ENCODE measurements around the gene FAM163B.
"Not testable (repeated sequence)": the region's sequence is repeated elsewhere in the genome, so short reads cannot be mapped to it uniquely, and the experiment has no call there.

The FAM163B gene

DNA sequence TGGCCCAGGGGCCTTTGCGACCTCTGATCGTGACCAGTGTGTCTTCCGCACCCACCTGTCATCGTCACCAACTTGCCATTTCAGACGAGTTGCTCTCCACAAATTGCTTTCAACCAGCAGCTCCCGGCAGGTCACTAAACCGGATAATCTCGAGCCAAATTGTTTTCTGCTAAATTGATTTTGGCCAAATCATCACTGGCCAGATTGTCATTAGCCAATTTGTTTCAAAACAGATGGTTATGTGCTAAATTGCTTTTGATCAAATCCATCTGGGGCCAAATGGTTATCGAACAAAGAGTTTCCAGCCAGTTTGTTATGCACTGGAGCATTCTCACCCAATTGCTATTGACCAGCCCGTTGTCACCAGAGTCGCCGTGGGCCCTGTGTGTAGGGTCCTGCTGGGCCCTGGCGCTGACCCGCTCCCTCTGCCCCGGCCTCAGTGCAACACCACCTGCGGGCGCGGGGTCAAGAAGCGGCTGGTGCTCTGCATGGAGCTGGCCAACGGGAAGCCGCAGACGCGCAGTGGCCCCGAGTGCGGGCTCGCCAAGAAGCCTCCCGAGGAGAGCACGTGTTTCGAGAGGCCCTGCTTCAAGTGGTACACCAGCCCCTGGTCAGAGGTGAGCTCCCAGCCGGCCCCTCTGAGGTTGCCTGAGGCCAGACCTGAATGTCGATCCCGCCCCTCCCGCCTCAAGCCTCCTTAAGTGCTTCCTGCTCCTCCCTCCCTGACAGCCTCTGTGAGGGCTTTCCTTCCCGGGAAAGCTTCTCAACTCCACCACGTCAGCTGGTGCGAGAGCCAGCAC, 39.1 kb downstream of the FAM163B start:
- DNase-seq: no peak

DNA sequence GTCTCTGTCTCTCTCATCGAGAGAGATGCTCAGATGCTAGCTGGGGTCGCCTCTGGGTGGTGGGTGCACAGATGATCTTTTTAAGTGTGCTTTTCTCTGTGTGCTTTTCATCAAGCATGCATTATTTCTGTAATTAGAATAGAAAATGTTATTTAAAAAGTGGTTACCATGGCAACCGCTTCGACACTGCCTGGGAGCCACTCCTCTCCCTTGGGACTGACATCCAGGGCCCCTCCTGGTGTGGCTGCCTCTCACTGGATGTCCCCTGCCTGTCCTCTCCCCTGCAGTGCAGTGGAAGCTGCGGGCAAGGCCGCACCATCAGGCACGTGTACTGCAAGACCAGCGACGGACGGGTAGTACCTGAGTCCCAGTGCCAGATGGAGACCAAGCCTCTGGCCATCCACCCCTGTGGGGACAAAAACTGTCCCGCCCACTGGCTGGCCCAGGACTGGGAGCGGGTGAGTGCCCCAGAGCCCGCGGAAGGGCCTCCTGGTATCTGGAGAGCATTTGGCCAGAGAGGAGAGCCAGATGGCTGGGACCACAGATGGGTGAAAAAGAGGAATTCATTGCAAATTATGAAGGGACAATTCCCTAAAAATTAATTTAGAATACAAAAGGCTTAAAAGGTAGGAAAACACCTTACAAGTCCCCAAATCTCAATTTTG, 39.9 kb downstream of the FAM163B start:
- peak in 7 of 56 donors; percentile 9 to 47 (median 23) for DNase-seq

DNA sequence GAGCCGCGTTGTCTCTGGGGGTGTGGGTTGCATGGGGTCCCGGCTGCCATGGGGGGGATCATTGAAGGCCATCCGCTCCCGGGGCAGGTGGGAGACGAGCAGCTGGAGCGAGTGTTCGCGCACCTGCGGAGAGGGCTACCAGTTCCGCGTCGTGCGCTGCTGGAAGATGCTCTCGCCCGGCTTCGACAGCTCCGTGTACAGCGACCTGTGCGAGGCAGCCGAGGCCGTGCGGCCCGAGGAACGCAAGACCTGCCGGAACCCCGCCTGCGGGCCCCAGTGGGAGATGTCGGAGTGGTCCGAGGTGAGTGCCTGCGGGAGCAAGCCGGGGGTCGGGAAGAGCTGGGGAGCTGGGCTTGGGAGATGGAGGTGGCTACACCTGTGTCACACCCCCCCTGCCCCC, 41.0 kb downstream of the FAM163B start:
- DNase-seq: no peak

DNA sequence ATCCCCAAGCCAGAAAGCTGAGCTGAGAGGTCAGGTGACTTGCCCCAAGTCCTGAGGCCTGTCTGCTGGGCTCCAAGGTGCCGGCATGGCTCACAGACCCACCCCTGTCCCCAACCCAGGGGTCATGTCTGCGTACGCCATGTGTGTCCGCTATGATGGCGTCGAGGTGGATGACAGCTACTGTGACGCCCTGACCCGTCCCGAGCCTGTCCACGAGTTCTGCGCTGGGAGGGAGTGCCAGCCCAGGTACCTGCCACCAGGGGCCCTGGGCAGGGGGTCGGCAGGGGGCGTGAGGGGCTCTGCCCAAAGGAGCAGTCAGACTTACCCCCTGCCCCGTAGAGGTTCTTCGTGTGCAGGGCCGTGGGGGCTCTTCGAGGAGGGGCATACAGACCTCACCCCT, 42.4 kb downstream of the FAM163B start:
- no peak for DNase-seq

DNA sequence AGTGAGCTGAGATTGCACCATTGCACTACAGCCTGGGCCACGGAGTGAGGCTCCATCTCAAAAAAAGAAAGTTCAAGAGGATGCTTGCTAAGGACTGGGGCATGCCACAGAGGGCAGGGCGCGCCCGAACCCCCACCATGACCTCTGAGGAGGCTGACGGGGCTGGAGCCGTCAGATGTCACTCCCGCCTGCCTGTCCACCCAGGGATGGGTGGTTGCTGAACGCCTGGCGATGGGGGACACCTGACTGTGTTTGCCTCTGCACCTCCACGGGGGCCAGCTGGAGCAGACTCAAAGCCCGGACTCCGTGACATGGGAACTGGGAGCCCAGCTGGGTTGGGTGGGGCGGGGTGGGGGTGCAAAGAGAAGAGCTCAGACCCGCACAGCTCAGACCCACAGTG, 42.8 kb downstream of the FAM163B start:
- DNase-seq: no peak

DNA sequence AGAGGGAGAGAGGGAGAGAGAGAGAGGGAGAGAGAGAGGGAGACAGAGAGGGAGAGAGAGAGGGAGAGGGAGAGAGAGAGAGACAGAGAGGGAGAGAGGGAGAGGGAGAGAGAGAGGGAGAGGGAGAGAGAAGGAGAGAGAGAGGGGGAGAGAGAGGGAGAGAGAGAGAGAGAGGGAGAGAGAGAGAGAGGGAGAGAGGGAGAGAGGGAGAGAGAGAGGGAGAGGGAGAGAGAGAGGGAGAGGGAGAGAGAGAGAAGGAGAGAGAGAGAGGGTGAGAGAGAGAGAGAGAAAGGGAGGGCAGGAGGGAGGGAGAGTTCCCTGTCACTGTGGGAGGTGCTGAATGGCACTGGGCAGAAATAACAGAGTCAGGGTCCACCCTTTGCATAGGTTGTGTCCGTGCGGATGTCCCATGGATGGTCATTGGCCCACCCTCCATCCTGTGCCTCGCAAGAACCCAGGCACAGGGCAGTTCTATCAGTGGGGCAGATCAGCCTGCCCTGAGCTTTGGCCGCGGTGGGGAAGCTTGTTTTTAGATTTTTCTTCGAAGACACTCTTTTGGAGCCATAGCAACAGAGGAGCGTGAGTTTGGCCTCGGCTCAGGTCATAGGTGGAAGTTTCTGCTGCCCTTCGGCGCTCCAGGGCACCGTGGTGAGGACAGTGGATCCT, 44.6 kb downstream of the FAM163B start:
- DNase-seq: no peak

DNA sequence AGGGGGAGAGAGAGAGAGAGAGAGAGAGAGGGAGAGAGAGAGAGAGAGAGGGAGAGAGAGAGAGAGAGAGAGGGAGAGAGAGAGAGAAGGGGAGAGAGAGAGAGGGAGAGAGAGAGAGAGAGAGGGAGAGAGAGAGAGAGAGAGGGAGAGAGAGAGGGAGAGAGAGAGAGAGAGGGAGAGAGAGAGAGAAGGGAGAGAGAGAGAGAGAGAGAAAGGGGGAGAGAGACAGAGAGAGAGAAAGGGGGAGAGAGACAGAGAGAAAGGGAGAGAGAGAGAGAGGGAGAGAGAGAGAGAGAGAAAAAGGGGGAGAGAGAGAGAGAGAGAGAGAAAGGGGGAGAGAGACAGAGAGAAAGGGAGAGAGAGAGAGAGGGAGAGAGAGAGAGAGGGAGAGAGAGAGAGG, 45.4 kb downstream of the FAM163B start:
- not testable (repeated sequence) for DNase-seq

DNA sequence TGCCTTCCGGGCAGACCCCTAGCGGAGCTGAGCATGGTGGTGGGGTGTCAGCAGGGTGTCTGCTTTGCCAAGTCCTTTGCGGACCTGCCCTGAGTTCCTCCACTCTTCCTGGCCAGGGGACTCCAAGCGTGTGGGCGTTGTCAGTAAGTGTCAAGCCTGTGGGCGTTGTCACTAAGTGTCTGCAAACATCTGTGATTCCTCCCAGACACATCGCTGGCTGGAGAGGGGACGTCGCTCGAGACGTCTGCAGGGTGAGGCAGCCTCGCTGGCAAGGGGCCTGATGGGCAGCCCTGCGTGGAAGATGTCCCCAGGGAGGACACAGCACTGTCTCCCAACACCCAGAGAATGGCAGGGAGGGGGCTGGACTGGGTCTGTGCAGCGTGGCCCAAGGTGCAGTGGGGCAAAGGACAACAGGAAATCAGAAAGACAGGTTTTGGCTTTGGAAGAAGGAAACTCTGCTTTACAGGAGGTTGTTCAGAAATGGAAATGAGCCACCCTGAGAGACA, 45.8 kb downstream of the FAM163B start:
- DNase-seq: no peak

DNA sequence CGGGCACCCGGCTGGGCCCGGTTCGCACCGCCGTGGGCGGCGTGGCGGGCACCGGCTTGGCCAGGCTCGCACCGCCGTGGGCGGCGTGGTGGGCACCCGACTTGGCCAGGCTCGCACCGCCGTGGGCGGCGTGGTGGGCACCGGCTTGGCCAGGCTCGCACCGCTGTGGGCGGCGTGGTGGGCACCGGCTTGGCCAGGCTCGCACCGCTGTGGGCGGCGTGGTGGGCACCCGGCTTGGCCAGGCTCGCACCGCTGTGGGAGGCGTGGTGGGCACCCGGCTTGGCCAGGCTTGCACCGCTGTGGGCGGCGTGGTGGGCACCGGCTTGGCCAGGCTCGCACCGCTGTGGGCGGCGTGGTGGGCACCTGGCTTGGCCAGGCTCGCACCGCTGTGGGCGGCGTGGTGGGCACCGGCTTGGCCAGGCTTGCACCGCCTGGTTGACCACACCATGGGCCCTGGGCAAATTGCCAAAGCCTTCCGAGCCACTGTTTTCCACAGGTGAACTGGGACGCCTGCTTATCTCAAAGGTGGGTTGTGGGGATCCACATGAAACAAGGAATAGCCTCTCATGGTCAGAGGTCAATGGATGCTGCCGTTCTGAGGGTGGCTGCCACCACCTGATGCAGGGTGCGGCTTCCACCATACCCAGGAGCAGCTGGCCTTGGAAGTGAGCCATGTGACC, 46.4 kb downstream of the FAM163B start:
- no peak for DNase-seq

DNA sequence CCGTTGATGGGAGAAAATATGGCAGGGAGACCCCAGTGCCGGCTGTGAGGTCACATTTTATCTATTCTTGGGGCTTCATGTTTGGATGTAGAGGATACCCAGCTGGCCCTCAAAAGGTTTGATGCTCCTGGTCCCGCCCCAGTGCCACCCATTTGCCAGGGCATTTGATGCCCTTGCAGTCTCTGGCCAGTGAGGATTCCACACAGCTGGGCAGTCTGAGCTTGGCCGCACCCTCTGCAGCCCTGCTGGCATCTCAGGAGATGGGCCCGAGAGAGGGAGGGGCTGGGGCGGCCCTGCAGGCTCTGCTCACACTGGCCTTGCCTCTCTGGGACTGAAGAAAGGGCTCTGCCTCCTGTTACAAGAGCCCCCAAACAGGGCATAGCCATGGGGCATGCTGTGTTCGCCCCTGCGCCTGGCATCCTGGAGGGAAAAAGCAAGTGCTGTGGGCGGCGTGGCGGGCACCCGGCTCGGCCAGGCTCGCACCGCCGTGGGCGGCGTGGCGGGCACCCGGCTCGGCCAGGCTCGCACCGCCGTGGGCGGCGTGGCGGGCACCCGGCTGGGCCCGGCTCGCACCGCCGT, 47.1 kb downstream of the FAM163B start:
- no peak for DNase-seq

DNA sequence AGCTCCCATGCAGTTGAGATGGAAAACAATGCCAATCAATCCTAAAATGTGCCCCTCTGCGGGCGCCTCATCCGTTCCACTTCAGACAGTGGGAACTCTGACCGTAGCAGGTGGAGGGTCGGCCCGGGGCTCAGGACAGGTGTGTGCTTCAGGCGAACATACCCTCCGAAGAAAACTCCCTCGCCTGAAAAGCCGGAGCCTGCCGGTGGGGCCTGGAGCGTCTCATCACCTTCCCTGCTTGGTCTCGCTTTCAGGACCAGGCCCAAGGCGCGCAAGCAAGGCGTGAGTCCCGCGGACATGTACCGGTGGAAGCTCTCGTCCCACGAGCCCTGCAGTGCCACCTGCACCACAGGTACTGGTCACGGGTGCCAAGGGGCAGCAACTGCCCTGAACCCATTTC, 48.2 kb downstream of the FAM163B start:
- no peak for DNase-seq

DNA sequence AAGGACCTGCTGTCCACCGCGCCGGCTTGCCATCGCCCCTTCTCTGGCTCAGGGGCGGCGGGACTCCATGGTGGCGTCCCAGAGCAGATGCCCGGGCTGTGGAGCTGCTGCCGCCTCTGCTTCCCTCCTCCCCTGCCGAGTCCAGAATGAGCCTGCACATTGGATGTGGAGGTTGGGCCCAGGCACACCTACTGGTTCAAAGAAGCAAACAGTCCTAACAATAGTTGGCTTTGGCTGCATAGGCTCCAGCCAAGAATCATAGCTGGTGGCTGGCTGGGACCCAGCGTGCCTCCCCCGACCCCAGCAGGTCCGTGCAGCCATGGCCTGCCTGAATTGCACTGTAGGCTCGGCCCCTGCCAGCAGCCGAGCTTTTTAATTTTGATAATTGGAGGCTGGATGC, 48.9 kb downstream of the FAM163B start:
- DNase-seq: peak in 1 of 56 donors; percentile 15

DNA sequence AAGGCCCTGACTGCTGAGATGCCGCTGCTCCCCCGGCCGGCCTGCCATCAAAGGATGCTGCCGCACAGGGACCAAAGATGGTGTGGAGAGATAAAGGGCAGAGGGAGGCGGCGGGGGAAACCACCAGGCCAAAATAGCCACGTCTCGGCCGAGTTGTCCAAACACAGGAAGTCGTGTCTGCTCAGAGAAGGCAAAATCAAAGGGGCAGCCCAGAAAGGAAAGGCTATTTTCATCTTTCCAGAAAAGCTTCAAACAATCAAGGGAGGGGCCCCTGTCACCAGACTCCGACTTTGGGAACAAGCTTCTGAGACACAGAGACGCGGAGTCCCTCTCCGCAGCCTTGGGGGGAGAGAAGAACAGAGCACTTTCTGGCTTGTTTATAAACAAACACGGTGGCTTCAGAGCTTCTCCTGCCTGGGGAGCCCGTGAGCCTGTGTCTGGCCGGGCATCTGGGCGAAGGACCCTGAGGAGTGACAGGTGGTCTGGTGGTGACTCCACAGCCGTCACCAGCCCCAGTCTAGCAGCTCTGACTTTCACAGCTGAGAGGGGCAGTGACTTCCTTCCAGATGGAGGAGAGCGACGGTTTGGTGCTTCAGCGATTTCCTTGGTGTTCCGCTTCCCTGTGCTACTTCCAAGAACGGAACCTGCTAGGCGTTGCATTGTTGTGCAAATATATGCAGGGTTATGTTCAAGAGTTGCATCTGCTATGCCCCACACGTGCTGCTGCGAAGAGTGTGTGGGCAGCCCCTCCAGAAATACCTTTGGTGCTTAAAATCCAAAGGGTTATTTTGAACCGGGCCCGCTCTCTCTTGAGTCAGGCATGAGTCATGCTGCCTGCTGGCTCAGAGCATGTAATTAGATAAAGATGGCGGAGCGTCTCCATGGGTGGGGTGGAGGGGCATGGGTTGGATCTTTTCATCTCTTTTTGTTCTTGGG, 50.7 kb downstream of the FAM163B start:
- DNase-seq: peak in 31 of 56 donors; percentile 24 to 78 (median 41)

DNA sequence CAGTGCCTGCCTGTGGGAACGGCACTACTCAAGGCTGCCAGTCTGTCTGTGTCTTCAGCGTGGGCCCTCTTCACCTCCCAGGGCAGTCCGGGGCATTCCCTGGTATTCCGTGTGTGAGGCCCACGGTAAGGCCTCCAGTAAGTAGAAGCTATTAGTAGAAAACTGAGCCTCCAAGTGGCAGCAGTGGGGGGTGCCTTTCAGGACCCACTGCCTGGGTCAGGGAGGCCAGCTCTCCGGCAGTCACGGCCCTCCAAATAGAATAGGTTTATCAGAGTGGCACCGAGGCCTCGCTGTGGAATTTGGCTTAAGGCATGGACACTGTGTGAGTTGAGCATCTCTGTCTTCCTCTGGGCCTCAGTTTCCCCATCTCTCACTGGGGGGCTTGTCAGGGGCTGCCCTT, 51.6 kb downstream of the FAM163B start:
- DNase-seq: no peak

DNA sequence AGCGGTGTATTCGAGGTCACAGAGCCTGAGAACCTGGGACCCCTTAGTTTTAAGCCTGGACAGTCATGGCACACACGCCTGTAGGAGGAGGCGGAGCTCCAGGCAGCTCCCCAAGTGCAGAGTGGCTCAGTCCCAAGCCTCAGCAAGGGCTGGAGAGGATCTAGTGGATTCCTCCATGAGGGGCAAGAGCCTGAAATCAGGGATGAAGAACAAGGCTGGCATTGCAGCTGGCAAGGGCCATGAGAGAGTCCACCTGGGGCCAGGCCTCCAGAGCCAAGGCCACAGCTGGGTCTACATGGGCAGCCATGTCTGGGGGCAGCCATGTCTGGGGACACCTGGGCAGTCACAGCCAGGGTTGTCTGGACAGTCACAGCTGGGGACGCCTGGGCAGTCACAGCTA, 52.8 kb downstream of the FAM163B start:
- DNase-seq: no peak

DNA sequence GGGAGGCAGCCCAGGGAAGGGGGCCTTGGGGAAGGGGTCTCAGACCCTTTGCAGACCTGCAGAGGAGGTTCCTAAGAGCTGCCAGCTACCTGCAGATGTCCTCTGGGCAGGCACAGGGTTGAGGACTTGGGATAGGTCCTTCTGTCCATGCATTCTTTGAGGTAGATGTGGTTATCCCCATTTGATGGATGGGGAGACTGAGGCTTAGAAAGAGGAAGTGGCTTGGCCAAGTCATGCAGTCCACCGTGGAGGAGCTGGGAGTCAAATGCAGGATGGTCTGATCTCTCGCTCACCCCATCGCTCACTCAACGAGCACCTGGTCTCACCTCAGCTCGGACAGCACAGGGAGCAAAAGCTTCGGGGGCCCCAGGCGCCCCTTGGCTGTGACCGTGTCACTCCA, 54.5 kb downstream of the FAM163B start:
- no peak for DNase-seq

DNA sequence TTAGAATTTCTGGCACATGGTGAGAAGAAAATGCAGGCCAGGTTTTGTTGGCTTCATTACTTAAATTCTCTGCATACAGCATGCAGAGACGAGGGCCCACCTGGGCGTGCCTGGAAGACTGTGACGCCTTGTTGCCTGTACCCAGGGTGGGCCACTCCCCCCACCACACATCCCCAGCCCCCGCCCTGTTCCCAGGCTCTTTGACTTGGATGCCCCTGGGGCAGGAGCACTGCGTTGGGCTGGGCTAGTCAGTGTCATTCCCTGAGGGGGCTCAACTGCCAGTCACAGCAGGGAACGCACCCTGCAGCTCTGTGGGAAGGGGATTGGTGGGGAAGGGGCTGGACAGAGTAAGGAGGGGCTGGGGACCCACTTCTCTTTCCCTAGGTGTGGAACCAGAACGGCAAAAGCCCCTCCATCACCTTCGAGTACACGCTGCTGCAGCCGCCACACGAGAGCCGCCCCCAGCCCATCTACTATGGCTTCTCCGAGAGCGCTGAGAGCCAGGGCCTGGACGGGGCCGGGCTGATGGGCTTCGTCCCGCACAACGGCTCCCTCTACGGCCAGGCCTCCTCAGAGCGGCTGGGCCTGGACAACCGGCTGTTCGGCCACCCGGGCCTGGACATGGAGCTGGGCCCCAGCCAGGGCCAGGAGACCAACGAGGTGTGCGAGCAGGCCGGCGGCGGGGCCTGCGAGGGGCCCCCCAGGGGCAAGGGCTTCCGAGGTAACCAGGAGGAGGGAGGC, 55.0 kb downstream of the FAM163B start:
- DNase-seq: no peak

DNA sequence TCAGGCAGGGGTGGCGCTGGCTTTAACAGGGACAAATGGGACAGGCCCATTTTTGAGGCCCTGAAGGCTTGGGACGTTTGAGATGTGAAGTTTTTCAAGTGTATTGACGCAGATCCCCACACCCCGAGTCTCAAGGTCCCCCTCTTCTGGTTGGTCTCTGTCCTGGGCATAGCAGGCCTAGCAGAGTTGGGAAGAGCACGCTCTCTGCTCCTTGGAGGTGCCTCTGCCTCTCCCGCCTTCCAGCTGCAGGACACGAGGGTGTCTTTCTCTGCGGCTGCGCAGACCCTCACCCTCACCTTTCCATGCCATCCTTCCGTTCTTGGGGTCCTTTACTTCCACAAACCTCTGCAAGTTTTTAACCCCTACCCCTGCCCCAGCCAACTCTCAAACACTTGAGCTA, 56.1 kb downstream of the FAM163B start:
- no peak for DNase-seq

DNA sequence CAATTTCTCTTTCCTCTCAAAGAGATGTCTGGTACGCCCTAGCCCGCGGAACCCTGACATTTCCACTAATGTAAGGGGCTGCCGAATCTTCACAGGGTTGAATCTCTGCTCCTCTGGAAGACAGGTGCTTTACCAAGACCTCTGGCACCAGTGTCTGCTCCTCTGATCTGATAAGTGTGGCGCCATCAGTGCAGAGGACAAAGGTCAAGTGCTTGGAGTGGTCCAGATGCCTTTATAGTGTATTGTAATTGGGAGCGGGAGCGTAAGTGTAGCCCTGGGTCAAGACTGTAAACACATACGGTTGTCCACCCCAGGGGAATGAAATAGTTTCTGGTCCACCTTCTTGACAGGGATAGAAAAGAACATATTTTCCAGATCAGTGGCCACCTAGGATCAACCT, 57.0 kb downstream of the FAM163B start:
- no peak for DNase-seq
